Esophagus squamous epithelium (tissue), 5 donors: ENCODE measurements around the gene SIK1. TPM values are rescaled to one million over a fixed set of nuclear protein-coding genes. Genes with fewer than 3 reads are reported as not detected.
"Not testable (repeated sequence)": the region's sequence is repeated elsewhere in the genome, so short reads cannot be mapped to it uniquely, and the experiment has no call there.

ENCODE experiments used
- DNase-seq: peaks from one replicate; lab custom pipeline; 2025; lab: John Stamatoyannopoulos, UW
- H3K27ac ChIP-seq, 4 donors: fragments of 200-600 bp; sonication (generic); one replicate each; pipeline ENCODE4 v1.5.1; 2016 to 2019; ENCODE audit warnings: mild to moderate bottlenecking in 1 of 4
- H3K27me3 ChIP-seq, 4 donors: fragments of 200-600 bp; sonication (generic); 1 replicate in 3 of 4; 2 replicates in 1 of 4; pipeline versions ENCODE4 v1.5.1 to v1.6.0; 2017 to 2021; ENCODE audit warnings: antibody characterized with exemption in 1 of 4
- H3K36me3 ChIP-seq, 3 donors: fragments of 200-600 bp; sonication (generic); one replicate each; pipeline ENCODE4 v1.5.1; 2016 to 2019
- H3K4me1 ChIP-seq, 3 donors: fragments of 200-600 bp; sonication (generic); one replicate each; pipeline ENCODE4 v1.5.1; 2017 to 2019
- H3K4me3 ChIP-seq, 4 donors: fragments of 200-600 bp; sonication (generic); 1 replicate in 3 of 4; 2 replicates in 1 of 4; pipeline ENCODE4 v1.5.1; 2016 to 2019; ENCODE audit warnings: mild to moderate bottlenecking in 2 of 4, moderate library complexity in 1 of 4
- H3K9me3 ChIP-seq, 3 donors: fragments of 200-600 bp; sonication (generic); one replicate each; pipeline ENCODE4 v1.5.1; 2016 to 2019
- WGBS, 2 donors: methylation state at CpG; one replicate each; pipeline ENCODE4 v1.1.5; 2018; 5-methylcytosine and 5-hydroxymethylcytosine counted together
- intact Hi-C: fragments of 100-400 bp; cut with DNase I; formaldehyde crosslinking; loops from one replicate; pipeline ENCODE4 v1.15.0; 2022
- total RNA-seq, 4 donors: library from RNA; depleted of rRNA; stranded (reverse); fragments of >200 nt; gene quantifications; one replicate each; pipeline ENCODE4 v1.1.0, GENCODE V29; 2016
- donor health status: DM: yes; HTN: yes; CAD: no.

Gene SIK1
- total RNA-seq, 4 donors from 2014 or later, result 0.09 to 3.6 (median 2.0) TPM

- intact Hi-C loops, H3K4me1 ChIP-seq, DNase-seq, H3K9me3 ChIP-seq, H3K4me3 ChIP-seq, H3K27me3 ChIP-seq, H3K36me3 ChIP-seq, H3K27ac ChIP-seq: not testable (repeated sequence)
- no CpG with 5 or more reads among the region's 17 CpGs for WGBS, 2 donors
Measured at GRCh38 chr21:43430830-43431416, 4.0 kb upstream of the SIK1 start.

- H3K36me3 ChIP-seq, H3K27me3 ChIP-seq, H3K9me3 ChIP-seq, H3K27ac ChIP-seq, intact Hi-C loops, H3K4me1 ChIP-seq, H3K4me3 ChIP-seq, DNase-seq: not testable (repeated sequence)
- WGBS, 2 donors, result no CpG with 5 or more reads among the region's 6 CpGs
Measured at GRCh38 chr21:43428964-43429363, 2.0 kb upstream of the SIK1 start.

GRCh38 chr21:43427242-43427559, 270 bp upstream of the SIK1 start:
- H3K4me3 ChIP-seq, H3K36me3 ChIP-seq, intact Hi-C loops, H3K4me1 ChIP-seq, DNase-seq, H3K27ac ChIP-seq, H3K27me3 ChIP-seq, H3K9me3 ChIP-seq: not testable (repeated sequence)
- no CpG with 5 or more reads among the region's 53 CpGs for WGBS, 2 donors

- H3K4me3 ChIP-seq, H3K27ac ChIP-seq, H3K9me3 ChIP-seq, H3K4me1 ChIP-seq, DNase-seq, H3K27me3 ChIP-seq, intact Hi-C loops, H3K36me3 ChIP-seq: not testable (repeated sequence)
- no CpG with 5 or more reads among the region's 43 CpGs for WGBS, 2 donors
Measured at GRCh38 chr21:43426004-43426403, 927 bp downstream of the SIK1 start.

GRCh38 chr21:43419475-43419874, 7.5 kb downstream of the SIK1 start:
- intact Hi-C loops, H3K27ac ChIP-seq, H3K36me3 ChIP-seq, H3K27me3 ChIP-seq, H3K4me3 ChIP-seq, H3K9me3 ChIP-seq, H3K4me1 ChIP-seq, DNase-seq: not testable (repeated sequence)
- WGBS, 2 donors, result no CpG with 5 or more reads among the region's 15 CpGs

- H3K4me3 ChIP-seq, H3K27ac ChIP-seq, intact Hi-C loops, DNase-seq, H3K27me3 ChIP-seq, H3K4me1 ChIP-seq, H3K36me3 ChIP-seq, H3K9me3 ChIP-seq: not testable (repeated sequence)
- WGBS, 2 donors, result no CpG with 5 or more reads among the region's 5 CpGs
Measured at GRCh38 chr21:43414576-43414975, 12.4 kb downstream of the SIK1 start.

- H3K27ac ChIP-seq, H3K36me3 ChIP-seq, H3K9me3 ChIP-seq, DNase-seq, H3K4me3 ChIP-seq, H3K27me3 ChIP-seq, intact Hi-C loops, H3K4me1 ChIP-seq: not testable (repeated sequence)
- no CpG with 5 or more reads among the region's 28 CpGs for WGBS, 2 donors
Measured at GRCh38 chr21:43412020-43412788, 14.7 kb downstream of the SIK1 start.

- intact Hi-C loops, H3K4me1 ChIP-seq, DNase-seq, H3K4me3 ChIP-seq, H3K27me3 ChIP-seq, H3K9me3 ChIP-seq, H3K27ac ChIP-seq, H3K36me3 ChIP-seq: not testable (repeated sequence)
- WGBS, 2 donors, result no CpG with 5 or more reads among the region's 27 CpGs
Measured at GRCh38 chr21:43410456-43411068, 16.4 kb downstream of the SIK1 start.

GRCh38 chr21:43407139-43407538, 19.8 kb downstream of the SIK1 start:
- no CpG with 5 or more reads among the region's 13 CpGs for WGBS, 2 donors

GRCh38 chr21:43404450-43404849, 22.5 kb downstream of the SIK1 start:
- intact Hi-C loops, H3K4me3 ChIP-seq, H3K36me3 ChIP-seq, H3K27me3 ChIP-seq, H3K9me3 ChIP-seq, H3K27ac ChIP-seq, DNase-seq, H3K4me1 ChIP-seq: not testable (repeated sequence)
- no CpG with 5 or more reads among the region's 14 CpGs for WGBS, 2 donors

More at GRCh38 chr21:43407139-43407538, 19.8 kb downstream of the SIK1 start:
- H3K9me3 ChIP-seq, H3K36me3 ChIP-seq, DNase-seq, intact Hi-C loops, H3K4me1 ChIP-seq, H3K4me3 ChIP-seq, H3K27me3 ChIP-seq, H3K27ac ChIP-seq: not testable (repeated sequence)

- H3K27ac ChIP-seq, DNase-seq, H3K4me1 ChIP-seq, intact Hi-C loops, H3K27me3 ChIP-seq, H3K4me3 ChIP-seq, H3K36me3 ChIP-seq, H3K9me3 ChIP-seq: not testable (repeated sequence)
- no CpG with 5 or more reads among the region's 22 CpGs for WGBS, 2 donors
Measured at GRCh38 chr21:43403651-43404430, 23.1 kb downstream of the SIK1 start.

- H3K36me3 ChIP-seq, H3K4me1 ChIP-seq, H3K27me3 ChIP-seq, H3K9me3 ChIP-seq, H3K27ac ChIP-seq, H3K4me3 ChIP-seq, DNase-seq, intact Hi-C loops: not testable (repeated sequence)
- WGBS, 2 donors, result no CpG with 5 or more reads among the region's 11 CpGs
Measured at GRCh38 chr21:43401125-43401524, 25.8 kb downstream of the SIK1 start.
